ENCODE data around the gene CCDC122. TPM values are rescaled to one million over a fixed set of nuclear protein-coding genes. Genes with fewer than 3 reads are reported as not detected.

The CCDC122 gene
- total and polyA plus RNA-seq, 10 of the 15 experiments (the other 5 are each of a cell fraction or from before 2014, with no cell fraction given), result 1.0 to 4.5 (median 2.9) TPM; not detected in 1

GRCh38 chr13:43911278-43911677 is 31.7 kb upstream of the CCDC122 start (continued):
- TF ChIP-seq CHD1 (IDR thresholded peaks at IDR 0.05; ENCODE audit: low read depth, low read length) (no peak), GATAD2B (conservative IDR thresholded peaks at IDR 0.05; ENCODE audit: low read depth) (no peak)

GRCh38 chr13:43910856-43911255 is 31.3 kb upstream of the CCDC122 start:
- Histone ChIP-seq H3K4me3 (no peak overlapping the region), H3K9me3 (replicated peaks; ENCODE audit: control insufficient read depth, insufficient read depth, low read length) (no peaks in the 10 kb centered on the region), H3K4me1 (ENCODE audit: control insufficient read depth, insufficient read depth, low read length) (no peaks in the 10 kb centered on the region), H3K9ac (ENCODE audit: control insufficient read depth, insufficient read depth, low read length) (no peak overlapping the region), H2AFZ (ENCODE audit: control insufficient read depth, low read depth, low read length) (no peak overlapping the region), H3K4me2 (ENCODE audit: control insufficient read depth, insufficient read depth) (no peak overlapping the region), H3K79me2 (ENCODE audit: control insufficient read depth, insufficient read depth, low read length) (no peaks in the 10 kb centered on the region), H3K27me3 (replicated peaks in 1 of 2; ENCODE audit: control insufficient read depth in 2 of 2, insufficient read depth in 2 of 2, low read length in 1 of 2) (peaks cover 0 to 12% of the 10 kb centered on the region in 2 experiments; a peak in 1 of 4 replicates), H3K36me3 (ENCODE audit: control insufficient read depth in 2 of 2, insufficient read depth in 2 of 2, low read length in 1 of 2) (no peaks in the 10 kb centered on the region), H3K27ac (ENCODE audit: control insufficient read depth, insufficient read depth) (no peak overlapping the region), H4K20me1 (ENCODE audit: control insufficient read depth, insufficient read depth) (no peaks in the 10 kb centered on the region)
- no peak for TF ChIP-seq CHD4 (IDR thresholded peaks at IDR 0.05)
- no peak for TF ChIP-seq ZBTB11 (CRISPR knock-in tag; IDR thresholded peaks at IDR 0.05)
- no peak for TF ChIP-seq ZBED1 (IDR thresholded peaks at IDR 0.05; ENCODE audit: borderline replicate concordance)
- TF ChIP-seq ELK1 (IDR thresholded peaks at IDR 0.05; ENCODE audit: low read depth, low read length), result no peak
- no peak for TF ChIP-seq MYC (IDR thresholded peaks at IDR 0.05; ENCODE audit: insufficient read depth, insufficient read length, insufficient replicate concordance, low read length, severe bottlenecking)
- TF ChIP-seq BHLHE40 (IDR thresholded peaks at IDR 0.05; ENCODE audit: borderline replicate concordance in 1 of 2, low read depth in 2 of 2, low read length in 1 of 2), result no peak
- SMC1A ChIA-PET (ENCODE audit: uncharacterized antibody, unreplicated experiment), result interaction anchor here (0.5 to 1.1 kb wide), 2 partner anchors 52 to 519 kb away, joined by 3 read pairs; no protein-coding TSS in a partner anchor
- FAIRE-seq (no peak), ATAC-seq (no peak), DNase-seq (ENCODE audit: low read depth, low spot score) (no peak)
- RAD21 ChIA-PET (ENCODE audit: unreplicated experiment), result no interaction called here
- CTCF ChIA-PET, result interaction anchor here (0.7 to 1.5 kb wide), 5 partner anchors 9 to 553 kb away, joined by 3 to 8 read pairs (median 3); no protein-coding TSS in a partner anchor
- intact Hi-C loops (cut with micrococcal nuclease; ENCODE audit: unreplicated experiment), result no loop called here
- POLR2A ChIA-PET, result no interaction called here
- in situ Hi-C loops (cut with MboI), result no loop called here
- BruUV-seq (replicated peaks), result no TSS peak
